Measurements from ENCODE around the gene EPM2AIP1. TPM values are rescaled to one million over a fixed set of nuclear protein-coding genes. Genes with fewer than 3 reads are reported as not detected.

The EPM2AIP1 gene
- total RNA-seq, 1 donor from 2014 or later = 18.4 TPM

DNA sequence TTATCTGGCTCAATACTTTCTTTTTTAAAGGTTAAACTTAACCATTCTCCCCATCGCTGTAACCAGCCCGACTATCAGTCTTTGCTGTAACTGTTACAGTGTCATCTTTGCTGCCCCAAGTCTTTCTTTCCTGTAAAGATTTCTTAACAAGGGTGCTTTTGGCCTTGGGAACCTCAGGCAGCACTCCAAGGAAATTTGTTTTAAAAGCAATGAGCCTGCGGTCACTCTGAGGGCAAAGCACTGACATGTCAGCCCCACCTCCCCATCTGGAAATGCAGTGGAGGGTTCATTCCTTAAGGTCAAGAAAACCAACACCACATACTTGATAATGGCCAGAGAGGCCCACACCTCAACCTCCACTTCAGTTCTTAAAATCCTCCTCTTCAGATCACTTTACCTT lies 51.3 kb downstream of the EPM2AIP1 start:
- H3K9me3 ChIP-seq = no peaks in the 10 kb centered on the region
- no peak for ATAC-seq
- H3K27ac ChIP-seq = no peak overlapping the region

DNA sequence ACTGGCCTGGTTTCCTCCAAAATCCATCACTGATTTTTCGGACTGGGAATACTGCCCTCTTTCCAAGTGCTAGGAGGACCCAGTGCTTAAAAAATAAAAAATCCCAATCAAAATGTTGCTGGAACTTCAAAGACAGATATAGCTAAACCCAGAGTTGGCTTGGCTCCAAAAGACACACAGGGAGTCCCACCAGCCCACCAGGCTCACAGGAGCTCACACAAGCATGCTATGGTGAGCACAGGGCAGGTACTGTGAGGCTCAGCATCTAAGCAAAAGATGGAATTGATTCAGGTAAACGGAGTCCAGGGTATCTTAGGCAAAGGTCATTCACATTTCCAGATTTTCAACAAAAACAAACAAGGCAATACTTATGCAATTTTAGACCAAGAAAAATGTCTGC lies 51.8 kb downstream of the EPM2AIP1 start:
- DNase-seq (no peak), ATAC-seq (no peak)
- Histone ChIP-seq H3K27me3 (ENCODE audit: low read depth) (no peaks in the 10 kb centered on the region), H3K4me3 (no peak overlapping the region), H3K4me1 (peaks cover 33% of the 10 kb centered on the region), H3K36me3 (no peaks in the 10 kb centered on the region), H3K9me3 (no peaks in the 10 kb centered on the region), H3K27ac (no peak overlapping the region)
- intact Hi-C loops (cut with DNase I) = no loop called here
- TF ChIP-seq, protein P1, sequence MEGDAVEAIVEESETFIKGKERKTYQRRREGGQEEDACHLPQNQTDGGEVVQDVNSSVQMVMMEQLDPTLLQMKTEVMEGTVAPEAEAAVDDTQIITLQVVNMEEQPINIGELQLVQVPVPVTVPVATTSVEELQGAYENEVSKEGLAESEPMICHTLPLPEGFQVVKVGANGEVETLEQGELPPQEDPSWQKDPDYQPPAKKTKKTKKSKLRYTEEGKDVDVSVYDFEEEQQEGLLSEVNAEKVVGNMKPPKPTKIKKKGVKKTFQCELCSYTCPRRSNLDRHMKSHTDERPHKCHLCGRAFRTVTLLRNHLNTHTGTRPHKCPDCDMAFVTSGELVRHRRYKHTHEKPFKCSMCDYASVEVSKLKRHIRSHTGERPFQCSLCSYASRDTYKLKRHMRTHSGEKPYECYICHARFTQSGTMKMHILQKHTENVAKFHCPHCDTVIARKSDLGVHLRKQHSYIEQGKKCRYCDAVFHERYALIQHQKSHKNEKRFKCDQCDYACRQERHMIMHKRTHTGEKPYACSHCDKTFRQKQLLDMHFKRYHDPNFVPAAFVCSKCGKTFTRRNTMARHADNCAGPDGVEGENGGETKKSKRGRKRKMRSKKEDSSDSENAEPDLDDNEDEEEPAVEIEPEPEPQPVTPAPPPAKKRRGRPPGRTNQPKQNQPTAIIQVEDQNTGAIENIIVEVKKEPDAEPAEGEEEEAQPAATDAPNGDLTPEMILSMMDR (IDR thresholded peaks at IDR 0.05) = no peak

More for the DNA sequence above, 51.3 kb downstream of the EPM2AIP1 start:
- intact Hi-C loops (cut with DNase I) = no loop called here
- TF ChIP-seq, protein P1 (IDR thresholded peaks at IDR 0.05) = no peak
- H3K4me3 ChIP-seq = no peak overlapping the region
- peaks cover 33% of the 10 kb centered on the region for H3K4me1 ChIP-seq
- H3K36me3 ChIP-seq = no peaks in the 10 kb centered on the region
- H3K27me3 ChIP-seq (ENCODE audit: low read depth) = no peaks in the 10 kb centered on the region
- no peak for DNase-seq

DNA sequence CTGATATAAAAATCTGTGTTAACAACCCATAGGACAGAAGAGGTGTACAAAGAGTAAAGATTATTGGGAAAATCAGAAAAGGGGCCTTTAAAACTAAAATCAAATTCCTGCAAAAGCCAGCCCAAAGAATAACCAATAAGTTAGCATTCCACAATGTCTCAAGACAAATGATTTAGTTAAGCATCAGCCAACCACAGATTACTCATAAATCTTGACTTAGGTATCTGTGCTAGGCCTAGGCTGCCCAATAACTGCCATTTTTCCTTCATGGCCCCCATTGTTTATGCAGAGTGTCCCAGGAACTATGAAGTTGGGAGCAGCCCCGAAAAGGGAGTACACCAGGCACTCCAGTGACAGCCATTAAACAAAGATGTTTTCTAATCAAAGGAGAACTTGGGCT lies 55.4 kb downstream of the EPM2AIP1 start:
- TF ChIP-seq, protein P1 (IDR thresholded peaks at IDR 0.05) = no peak
- Histone ChIP-seq H3K4me3 (no peak overlapping the region), H3K4me1 (peaks cover 20% of the 10 kb centered on the region), H3K36me3 (no peaks in the 10 kb centered on the region), H3K27me3 (ENCODE audit: low read depth) (no peaks in the 10 kb centered on the region), H3K27ac (no peak overlapping the region), H3K9me3 (no peaks in the 10 kb centered on the region)
- DNase-seq (no peak), ATAC-seq (no peak)
- intact Hi-C loops (cut with DNase I) = no loop called here

Other genes starting within 250 kb of the EPM2AIP1 start
- gene DCLK3, start 228.6 kb downstream of the EPM2AIP1 start, total RNA-seq = 0.12 TPM
- 36.9 TPM for gene TRANK1, start 48.1 kb downstream of the EPM2AIP1 start, total RNA-seq
- gene MLH1, start 387 bp upstream of the EPM2AIP1 start, total RNA-seq = 26.3 TPM
- 44.4 TPM for gene LRRFIP2, start 181.5 kb upstream of the EPM2AIP1 start, total RNA-seq

All from lower lobe of right lung (tissue), 2 donors.